AG09319 (cell line): ENCODE results near the gene BCL2L12.

Source experiments
- DNase-seq: peaks from one replicate; pipeline ENCODE4 v3.0.0-alpha.2; 2010; ENCODE audit warnings: low read depth; ENCODE audit errors: extremely low read depth
- TF ChIP-seq, protein P1 (sequence below): IDR thresholded peaks from 2 replicates; pipeline ENCODE4 v1.5.1; 2011; ENCODE audit warnings: low read depth, mild to moderate bottlenecking, inconsistent platforms, low read length, moderate library complexity

Gene BCL2L12

DNA sequence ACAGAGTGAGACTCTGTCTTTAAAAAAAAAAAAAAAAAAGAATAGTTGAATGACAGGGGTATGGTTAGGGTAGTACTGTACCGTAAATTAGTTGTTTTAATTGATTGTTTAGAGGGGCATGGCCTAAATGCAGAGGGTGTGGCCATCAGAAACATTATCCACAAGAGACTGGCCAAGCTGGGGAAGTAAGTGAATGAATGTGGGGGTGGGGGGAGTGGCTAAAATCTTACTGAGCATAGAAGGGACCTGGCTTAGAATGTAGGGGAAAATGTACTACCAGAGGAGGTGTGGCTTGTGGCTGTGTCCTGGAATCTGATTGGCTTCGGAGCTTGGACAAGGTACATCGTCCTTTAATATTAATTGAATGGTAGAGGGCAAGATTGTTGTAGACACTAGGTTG is 3.8 kb downstream of the BCL2L12 start:
- DNase-seq, result no peak
- TF ChIP-seq, protein P1, sequence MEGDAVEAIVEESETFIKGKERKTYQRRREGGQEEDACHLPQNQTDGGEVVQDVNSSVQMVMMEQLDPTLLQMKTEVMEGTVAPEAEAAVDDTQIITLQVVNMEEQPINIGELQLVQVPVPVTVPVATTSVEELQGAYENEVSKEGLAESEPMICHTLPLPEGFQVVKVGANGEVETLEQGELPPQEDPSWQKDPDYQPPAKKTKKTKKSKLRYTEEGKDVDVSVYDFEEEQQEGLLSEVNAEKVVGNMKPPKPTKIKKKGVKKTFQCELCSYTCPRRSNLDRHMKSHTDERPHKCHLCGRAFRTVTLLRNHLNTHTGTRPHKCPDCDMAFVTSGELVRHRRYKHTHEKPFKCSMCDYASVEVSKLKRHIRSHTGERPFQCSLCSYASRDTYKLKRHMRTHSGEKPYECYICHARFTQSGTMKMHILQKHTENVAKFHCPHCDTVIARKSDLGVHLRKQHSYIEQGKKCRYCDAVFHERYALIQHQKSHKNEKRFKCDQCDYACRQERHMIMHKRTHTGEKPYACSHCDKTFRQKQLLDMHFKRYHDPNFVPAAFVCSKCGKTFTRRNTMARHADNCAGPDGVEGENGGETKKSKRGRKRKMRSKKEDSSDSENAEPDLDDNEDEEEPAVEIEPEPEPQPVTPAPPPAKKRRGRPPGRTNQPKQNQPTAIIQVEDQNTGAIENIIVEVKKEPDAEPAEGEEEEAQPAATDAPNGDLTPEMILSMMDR, result no peak

DNA sequence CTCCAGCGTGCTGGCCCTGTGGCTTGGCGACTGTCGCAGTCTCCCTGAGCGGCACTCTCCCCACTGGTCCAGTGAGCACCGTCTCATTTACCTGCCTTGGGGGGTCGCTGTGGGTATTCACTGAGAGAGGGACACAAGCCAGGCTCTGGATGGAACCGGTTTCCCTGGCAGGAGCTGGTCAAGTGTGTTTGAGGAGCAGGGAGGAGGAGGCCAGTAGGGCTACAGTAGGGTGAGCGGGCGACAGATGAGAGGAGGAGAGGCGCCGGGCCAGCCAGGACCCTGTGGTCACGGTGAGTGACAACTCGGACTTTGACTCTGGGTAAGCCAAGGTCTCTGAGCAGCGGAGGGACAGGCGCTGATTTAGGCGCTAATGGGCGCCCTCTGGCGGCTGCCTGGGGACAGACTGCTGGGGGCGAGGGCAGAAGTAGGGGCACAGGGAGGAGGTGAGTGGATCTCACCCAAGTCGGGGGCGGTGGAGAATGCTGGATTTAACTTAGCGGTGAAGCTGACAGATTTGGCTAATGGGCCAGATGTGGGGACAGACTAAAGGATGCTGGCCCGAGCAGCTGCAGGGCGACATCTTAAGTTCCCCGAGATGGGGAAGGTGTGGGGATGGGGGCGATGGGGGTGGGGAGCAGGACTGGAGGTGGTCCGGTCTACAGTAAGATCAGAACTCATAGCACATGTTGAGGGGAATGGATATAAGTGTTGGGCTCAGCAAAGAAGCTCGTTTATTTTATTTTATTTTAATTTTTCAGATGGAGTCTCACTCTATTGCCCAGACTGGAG is 6.6 kb downstream of the BCL2L12 start:
- TF ChIP-seq, protein P1, result peak; percentile 97

DNA sequence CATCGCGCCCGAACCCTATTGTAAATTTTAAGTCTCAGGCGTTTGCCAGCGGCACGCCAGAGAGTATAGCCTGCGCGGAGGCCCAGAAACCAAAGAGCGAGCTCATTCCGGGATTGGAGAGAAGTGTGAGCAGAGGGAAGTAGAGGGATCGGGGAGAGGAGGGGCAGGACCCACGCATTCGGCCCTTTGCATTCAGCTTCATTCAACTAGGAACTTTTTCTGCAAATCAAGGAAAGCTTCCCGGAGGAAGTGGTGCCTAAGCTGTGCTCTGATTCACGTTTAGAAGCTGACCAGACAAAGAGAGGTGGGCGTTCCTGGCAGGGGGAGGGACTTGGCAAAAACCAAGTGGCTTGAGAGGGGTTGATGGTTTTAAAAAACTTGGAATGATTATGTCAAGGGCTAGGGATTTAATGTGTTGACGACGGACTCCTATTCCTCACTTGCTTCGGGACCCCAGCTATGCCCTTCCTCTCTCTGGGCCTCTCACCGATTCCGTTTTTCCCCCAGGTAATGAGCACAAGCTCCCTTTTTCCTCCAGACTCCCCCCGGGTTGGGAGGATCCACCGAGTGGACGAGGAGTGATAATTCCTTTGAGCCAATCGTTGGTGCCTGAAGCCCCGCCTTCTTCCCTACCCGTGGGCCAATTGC is 10.5 kb downstream of the BCL2L12 start:
- peak; percentile 88 for DNase-seq

More for the DNA sequence above, 6.6 kb downstream of the BCL2L12 start:
- DNase-seq, result no peak

DNA sequence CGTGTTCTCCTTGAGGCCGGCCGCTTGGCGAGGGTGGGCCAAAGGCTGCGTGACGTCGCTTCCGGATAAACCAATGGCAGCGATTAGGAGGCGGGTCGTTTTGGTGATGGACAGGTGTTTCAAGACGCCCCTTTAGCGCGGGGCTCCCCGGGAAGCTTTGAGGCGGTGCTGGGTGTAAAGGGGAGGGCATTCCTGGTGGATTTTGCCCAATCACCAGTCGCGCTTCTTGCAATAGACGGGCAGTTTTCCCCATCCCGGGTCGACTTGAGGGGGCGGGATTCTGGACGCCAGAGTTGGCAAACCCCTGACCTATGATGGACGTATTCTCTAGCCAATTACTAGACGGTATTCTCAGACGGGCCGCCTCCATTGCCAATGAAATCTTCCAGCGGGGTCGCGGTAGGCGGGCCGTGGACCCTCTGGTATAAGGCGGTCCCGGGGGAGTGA is 11.1 kb downstream of the BCL2L12 start:
- peak; percentile 100 for DNase-seq
- TF ChIP-seq, protein P1, result no peak

More for the DNA sequence above, 10.5 kb downstream of the BCL2L12 start:
- TF ChIP-seq, protein P1, result no peak

GRCh38 chr19:49677231-49677900 is 11.6 kb downstream of the BCL2L12 start, which contains the start of gene PRMT1:
Gene PRMT1 (plus strand): TSS chr19:49677271. CDS start chr19:49677281, 10 bp downstream.
- TF ChIP-seq, protein P1, result no peak
- DNase-seq, result no peak

DNA sequence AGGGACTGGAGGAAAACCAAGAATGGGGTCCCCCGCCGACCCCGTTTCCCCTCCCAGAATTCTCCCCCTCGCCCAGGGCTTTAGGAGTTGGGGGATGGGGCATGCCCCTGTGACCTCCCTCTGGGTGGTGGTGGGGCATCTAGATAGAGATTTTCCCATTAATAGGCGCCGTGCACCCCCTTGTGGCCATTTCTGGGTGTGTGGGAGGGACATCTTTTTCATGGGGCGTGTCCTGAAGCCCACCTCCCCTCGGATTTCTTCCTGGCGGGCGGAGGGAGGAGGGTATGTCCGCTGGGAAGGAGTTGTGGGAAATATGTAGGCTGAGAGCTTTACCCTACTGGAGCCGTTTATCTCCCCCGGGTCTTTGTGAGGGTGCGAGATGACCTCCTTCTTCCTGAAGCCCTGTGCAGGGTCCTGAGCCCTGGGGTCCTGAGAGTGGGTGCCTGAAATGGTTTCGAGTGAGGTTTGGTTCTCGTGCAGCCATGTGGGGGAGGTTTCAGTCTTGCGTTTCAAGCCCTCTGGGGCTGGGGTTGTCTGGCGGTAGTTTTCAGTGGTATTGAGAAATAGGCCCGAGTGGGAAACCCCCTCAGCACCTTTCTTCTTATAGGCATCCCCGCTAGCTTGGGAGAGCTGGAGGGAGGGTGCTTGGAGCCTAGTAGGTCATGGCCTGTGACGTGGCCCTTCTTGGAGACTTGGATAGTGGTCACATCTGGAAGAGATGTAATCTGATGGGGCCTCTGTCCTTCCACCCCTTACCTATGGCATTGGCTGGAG is 12.4 kb downstream of the BCL2L12 start:
- TF ChIP-seq, protein P1, result peak; percentile 59
- DNase-seq, result no peak
